Cardiac septum (tissue), 1 donor: ENCODE results near the gene PLXNA2. TPM values are rescaled to one million over a fixed set of nuclear protein-coding genes. Genes with fewer than 3 reads are reported as not detected.

Experiments used
- DNase-seq: peaks from one replicate; pipeline ENCODE4 v3.0.0-alpha.2; 2020; ENCODE audit warnings: low spot score
- intact Hi-C: fragments of 100-400 bp; cut with DNase I; formaldehyde crosslinking; loops from one replicate; pipeline ENCODE4 v1.14.0; 2022
- total RNA-seq: library from RNA; stranded (reverse); fragmentation: NEBNext Ultra II Directional; extraction: Animal tissue kit (Norgen Biotek cat#: 25700); gene quantifications from one replicate; pipeline ENCODE4 v1.2.1, GENCODE V29; 2021
- donor health status: DM: no; HTN: no; CAD: no.

Gene PLXNA2
- total RNA-seq, 1 donor from 2014 or later, result 23.8 TPM

- DNase-seq, result no peak
- intact Hi-C loops, result no loop called here
Observed at GRCh38 chr1:208136459-208137182, 107.6 kb downstream of the PLXNA2 start.

- intact Hi-C loops, result no loop called here
- DNase-seq, result no peak
Observed at GRCh38 chr1:208135354-208135753, 108.8 kb downstream of the PLXNA2 start.

GRCh38 chr1:208134491-208134890 lies 109.7 kb downstream of the PLXNA2 start:
- no peak for DNase-seq
- intact Hi-C loops, result loop anchor here (5.0 kb wide), 1 partner anchor 43 kb away; no protein-coding TSS in a partner anchor

DNA sequence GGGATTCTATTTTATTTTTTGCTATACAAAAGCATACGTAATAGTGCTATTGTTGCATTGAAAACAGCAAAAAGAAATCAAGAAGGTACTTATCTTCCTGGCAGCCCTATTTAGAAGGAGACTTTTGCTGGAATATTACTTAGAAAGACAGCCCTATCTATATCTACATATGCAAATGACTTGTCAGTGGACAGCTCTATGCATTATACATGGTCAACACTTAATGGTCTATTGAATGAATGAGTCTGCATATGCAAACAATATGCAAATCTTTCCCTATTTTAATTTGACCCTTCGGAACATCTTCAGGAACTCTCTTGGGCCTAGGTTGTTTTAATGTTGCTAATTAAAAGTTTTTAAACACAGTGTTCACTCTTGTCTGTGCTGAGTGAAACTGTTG lies 110.8 kb downstream of the PLXNA2 start:
- DNase-seq, result no peak
- intact Hi-C loops, result loop anchor here (5.0 kb wide), 1 partner anchor 44 kb away; no protein-coding TSS in a partner anchor

GRCh38 chr1:208132287-208132882 lies 111.8 kb downstream of the PLXNA2 start:
- intact Hi-C loops, result loop anchor here (1.0 to 5.0 kb wide), 2 partner anchors 45 to 112 kb away; partner anchors contain the start of gene PLXNA2

DNA sequence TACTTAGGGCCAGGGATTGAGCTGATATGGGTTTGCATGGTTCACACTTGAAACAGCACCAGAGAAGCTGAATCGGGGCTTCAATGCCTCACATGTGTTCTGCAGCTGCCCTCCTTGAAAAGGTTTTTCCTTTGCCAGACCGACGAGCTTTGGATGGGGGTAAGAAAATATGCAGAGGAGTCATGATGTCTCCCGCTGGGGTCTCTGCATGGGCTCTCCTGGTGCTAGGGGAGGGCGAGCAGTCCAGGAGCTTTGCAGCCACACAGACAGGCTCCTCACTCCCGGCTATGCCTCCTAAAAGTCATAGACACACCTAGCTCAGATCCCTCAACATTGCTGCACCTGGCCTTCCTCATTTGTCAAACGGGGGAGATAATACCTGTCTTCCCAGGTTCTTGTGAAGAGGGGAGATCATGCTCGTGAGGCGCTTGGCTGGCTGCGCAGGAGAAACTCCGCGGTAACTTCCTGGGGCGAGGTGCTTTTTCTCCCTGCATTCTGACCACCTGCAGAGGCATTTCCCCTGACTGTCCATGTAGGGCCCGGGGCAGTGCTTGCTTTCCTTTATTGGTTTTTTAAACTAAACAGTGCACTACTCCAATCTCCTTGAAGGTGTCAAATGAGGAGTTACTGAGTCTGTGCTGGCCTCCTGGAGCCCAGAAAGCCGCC lies 112.4 kb downstream of the PLXNA2 start:
- DNase-seq, result no peak
- intact Hi-C loops, result loop anchor here (1.0 to 5.0 kb wide), 2 partner anchors 46 to 113 kb away; partner anchors contain the start of gene PLXNA2

More at GRCh38 chr1:208132287-208132882, 111.8 kb downstream of the PLXNA2 start:
- peak; percentile 87 for DNase-seq

GRCh38 chr1:208129487-208129886 lies 114.7 kb downstream of the PLXNA2 start:
- intact Hi-C loops, result no loop called here
- no peak for DNase-seq

- intact Hi-C loops, result no loop called here
- no peak for DNase-seq
Observed at GRCh38 chr1:208129060-208129459, 115.1 kb downstream of the PLXNA2 start.

DNA sequence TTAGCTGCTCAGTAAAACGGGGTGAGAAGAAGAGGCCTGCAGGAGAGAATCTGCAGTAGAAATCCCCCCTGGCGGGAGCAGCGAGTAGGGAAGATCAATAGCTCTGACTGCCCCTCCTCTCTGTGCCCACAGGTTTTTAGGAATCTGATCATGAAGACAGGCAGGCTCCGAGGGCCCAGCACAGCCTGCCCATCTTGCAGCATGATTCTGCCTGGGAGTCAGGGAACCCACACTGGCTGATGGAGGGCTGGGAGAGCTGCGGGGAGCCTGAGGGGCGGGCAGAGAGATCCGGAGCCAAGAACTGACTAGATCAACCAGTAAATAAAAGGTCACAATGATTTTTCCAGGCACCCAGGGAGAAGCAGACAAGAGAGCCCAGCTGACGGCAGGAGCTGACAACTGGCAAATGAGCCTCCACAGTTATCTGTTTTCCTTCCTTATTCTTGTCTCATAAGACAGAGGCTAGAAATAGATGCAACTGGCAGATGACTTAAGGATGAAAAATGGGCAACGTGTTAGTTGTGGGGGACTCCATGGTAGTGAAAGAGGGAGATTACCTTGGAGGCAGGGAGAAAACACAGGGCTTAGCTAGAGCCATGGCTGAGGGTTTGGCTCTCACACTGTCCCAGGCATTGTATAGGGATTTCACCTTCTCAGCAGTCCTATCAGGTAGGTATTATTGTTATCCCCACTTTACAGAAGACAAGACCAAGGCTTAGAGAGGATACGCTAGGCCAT lies 116.2 kb downstream of the PLXNA2 start:
- intact Hi-C loops, result no loop called here
- no peak for DNase-seq

GRCh38 chr1:208127284-208127683 lies 116.9 kb downstream of the PLXNA2 start:
- intact Hi-C loops, result no loop called here

DNA sequence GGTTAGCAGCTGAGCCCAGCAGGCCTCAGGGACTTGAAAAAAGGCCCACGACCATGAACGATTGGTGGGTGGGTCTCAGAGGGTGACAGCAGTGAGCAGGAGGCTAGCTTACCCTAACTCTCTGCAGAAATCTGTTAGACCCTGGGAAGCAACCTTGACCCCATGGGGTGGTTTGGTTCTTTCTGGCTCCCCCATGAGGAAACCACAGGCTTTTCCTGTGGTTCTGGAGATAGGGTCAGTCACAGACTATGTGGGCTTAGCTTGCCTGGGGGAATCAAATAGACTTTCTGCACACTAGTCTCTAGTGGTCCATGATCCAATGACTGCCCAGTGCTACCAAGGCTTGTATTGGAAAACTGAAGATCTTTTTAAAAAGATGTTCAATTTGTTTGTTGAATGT lies 118.1 kb downstream of the PLXNA2 start:
- no peak for DNase-seq
- intact Hi-C loops, result no loop called here

More at GRCh38 chr1:208127284-208127683, 116.9 kb downstream of the PLXNA2 start:
- DNase-seq, result no peak

- no peak for DNase-seq
- intact Hi-C loops, result no loop called here
Observed at GRCh38 chr1:208122612-208123358, 121.4 kb downstream of the PLXNA2 start.

DNA sequence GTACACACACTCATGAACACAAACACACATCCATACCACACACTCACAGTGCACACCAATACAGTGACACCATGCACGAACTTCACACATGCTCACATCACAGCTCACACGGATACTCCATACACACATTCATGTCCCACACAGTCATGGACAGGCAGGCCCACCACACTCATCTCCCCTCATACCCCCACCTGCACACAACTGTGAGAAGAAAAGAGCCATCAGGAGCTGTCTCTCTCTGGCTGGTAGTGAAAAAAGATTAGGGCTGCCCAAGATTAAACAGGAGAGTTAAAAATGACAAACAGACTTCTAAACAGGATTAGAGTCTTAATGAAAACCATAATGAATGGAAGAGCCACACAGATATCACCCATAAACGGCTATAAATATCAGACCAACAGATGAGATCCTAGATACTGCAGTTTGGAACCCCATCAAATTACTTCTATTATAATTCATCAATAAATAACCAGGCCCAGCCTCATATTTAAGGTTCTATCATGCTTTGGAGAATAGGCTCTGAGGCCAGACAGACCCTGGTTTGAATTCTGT lies 122.3 kb downstream of the PLXNA2 start:
- DNase-seq, result no peak
- intact Hi-C loops, result no loop called here

GRCh38 chr1:208120431-208120790 lies 123.8 kb downstream of the PLXNA2 start:
- intact Hi-C loops, result no loop called here
- no peak for DNase-seq

GRCh38 chr1:208118841-208119606 lies 125.2 kb downstream of the PLXNA2 start:
- intact Hi-C loops, result no loop called here
- DNase-seq, result no peak

- intact Hi-C loops, result no loop called here
- no peak for DNase-seq
Observed at GRCh38 chr1:208118306-208118705, 125.9 kb downstream of the PLXNA2 start.

DNA sequence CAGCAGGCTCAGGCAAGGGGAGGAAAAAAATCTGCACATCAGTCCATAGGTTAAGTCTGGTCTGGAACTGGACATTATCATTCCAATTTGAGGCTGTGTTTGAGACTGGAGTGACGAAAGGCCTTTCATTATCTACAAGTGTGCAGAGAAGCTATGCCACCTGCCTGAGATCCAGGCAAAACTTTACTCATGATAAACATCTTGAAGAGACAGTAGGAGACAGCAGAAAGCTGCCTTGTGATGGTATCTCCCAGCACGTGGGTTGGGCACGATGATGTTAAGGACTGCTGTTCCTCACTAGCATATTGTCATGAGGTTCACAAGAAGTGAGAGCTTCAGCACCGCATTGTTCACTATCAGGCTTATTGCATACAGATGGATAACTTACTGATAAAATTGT lies 126.4 kb downstream of the PLXNA2 start:
- DNase-seq, result no peak
- intact Hi-C loops, result no loop called here

GRCh38 chr1:208117409-208117808 lies 126.8 kb downstream of the PLXNA2 start:
- intact Hi-C loops, result no loop called here
- DNase-seq, result no peak
